ENCODE data around the gene CHD1. TPM values are rescaled to one million over a fixed set of nuclear protein-coding genes. Genes with fewer than 3 reads are reported as not detected.

CHD1 gene
- total RNA-seq, 1 donor from 2014 or later, result 24.6 TPM

- H3K27me3 Mint-ChIP-seq (ENCODE audit: low read depth), result no peaks in the 10 kb centered on the region
- H3K36me3 Mint-ChIP-seq (ENCODE audit: low read depth), result peaks cover 32% of the 10 kb centered on the region
- no peaks in the 10 kb centered on the region for H3K9me3 Mint-ChIP-seq (ENCODE audit: low read depth)
- H3K27ac Mint-ChIP-seq (ENCODE audit: unreplicated experiment), result no peak overlapping the region
- no peak for DNase-seq (ENCODE audit: low spot score)
- H3K4me3 Mint-ChIP-seq (ENCODE audit: unreplicated experiment), result no peak overlapping the region
- no peak for TF ChIP-seq CTCF (IDR thresholded peaks at IDR 0.05)
- H3K4me1 Mint-ChIP-seq (ENCODE audit: low read depth), result no peaks in the 10 kb centered on the region
Observed at GRCh38 chr5:98872674-98873073, 56.1 kb downstream of the CHD1 start.

- no peak overlapping the region for H3K27ac Mint-ChIP-seq (ENCODE audit: unreplicated experiment)
- H3K36me3 Mint-ChIP-seq (ENCODE audit: low read depth), result peaks cover 29% of the 10 kb centered on the region
- H3K4me3 Mint-ChIP-seq (ENCODE audit: unreplicated experiment), result no peak overlapping the region
- no peaks in the 10 kb centered on the region for H3K27me3 Mint-ChIP-seq (ENCODE audit: low read depth)
- TF ChIP-seq CTCF (IDR thresholded peaks at IDR 0.05), result no peak
- H3K9me3 Mint-ChIP-seq (ENCODE audit: low read depth), result no peaks in the 10 kb centered on the region
- DNase-seq (ENCODE audit: low spot score), result no peak
- no peaks in the 10 kb centered on the region for H3K4me1 Mint-ChIP-seq (ENCODE audit: low read depth)
Observed at GRCh38 chr5:98865690-98866089, 63.1 kb downstream of the CHD1 start.

- Mint-ChIP-seq H3K27ac (ENCODE audit: unreplicated experiment) (no peak overlapping the region), H3K9me3 (ENCODE audit: low read depth) (peaks cover 9% of the 10 kb centered on the region), H3K4me1 (ENCODE audit: low read depth) (peaks cover 10% of the 10 kb centered on the region), H3K4me3 (ENCODE audit: unreplicated experiment) (no peak overlapping the region), H3K36me3 (ENCODE audit: low read depth) (peaks cover 1% of the 10 kb centered on the region), H3K27me3 (ENCODE audit: low read depth) (no peaks in the 10 kb centered on the region)
- no peak for DNase-seq (ENCODE audit: low spot score)
- TF ChIP-seq CTCF (IDR thresholded peaks at IDR 0.05), result no peak
Observed at GRCh38 chr5:98847054-98847453, 81.8 kb downstream of the CHD1 start.

GRCh38 chr5:98846520-98846919, 82.3 kb downstream of the CHD1 start:
- Mint-ChIP-seq H3K36me3 (ENCODE audit: low read depth) (peaks cover 1% of the 10 kb centered on the region), H3K27ac (ENCODE audit: unreplicated experiment) (no peak overlapping the region), H3K4me1 (ENCODE audit: low read depth) (peaks cover 10% of the 10 kb centered on the region)

DNA sequence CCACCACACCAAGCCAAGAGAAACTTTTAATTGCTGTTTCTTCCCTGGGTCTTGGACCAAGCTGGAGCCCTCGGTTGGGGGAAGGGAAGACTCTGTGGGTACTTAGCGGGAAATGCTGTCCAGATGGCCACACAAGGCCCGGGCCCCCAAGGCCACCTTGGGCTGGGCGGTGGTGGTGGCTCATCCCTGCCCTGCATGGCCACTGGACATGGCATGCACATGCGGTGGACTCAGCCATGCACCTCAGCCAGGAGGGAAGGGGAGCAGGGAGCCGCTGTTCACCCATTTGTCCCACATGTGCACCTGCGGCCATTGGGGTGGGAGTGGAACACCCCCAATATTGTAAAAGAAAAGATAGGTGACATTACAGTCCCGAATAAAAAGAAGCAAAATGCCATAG, 82.9 kb downstream of the CHD1 start:
- H3K4me3 Mint-ChIP-seq (ENCODE audit: unreplicated experiment), result no peak overlapping the region
- H3K36me3 Mint-ChIP-seq (ENCODE audit: low read depth), result peaks cover under 1% of the 10 kb centered on the region
- no peak overlapping the region for H3K27ac Mint-ChIP-seq (ENCODE audit: unreplicated experiment)
- no peak for TF ChIP-seq CTCF (IDR thresholded peaks at IDR 0.05)
- peaks cover 9% of the 10 kb centered on the region for H3K9me3 Mint-ChIP-seq (ENCODE audit: low read depth)
- no peaks in the 10 kb centered on the region for H3K27me3 Mint-ChIP-seq (ENCODE audit: low read depth)
- peaks cover 10% of the 10 kb centered on the region for H3K4me1 Mint-ChIP-seq (ENCODE audit: low read depth)
- no peak for DNase-seq (ENCODE audit: low spot score)

More at GRCh38 chr5:98846520-98846919, 82.3 kb downstream of the CHD1 start:
- no peak overlapping the region for H3K4me3 Mint-ChIP-seq (ENCODE audit: unreplicated experiment)
- peaks cover 9% of the 10 kb centered on the region for H3K9me3 Mint-ChIP-seq (ENCODE audit: low read depth)
- no peak for DNase-seq (ENCODE audit: low spot score)
- no peaks in the 10 kb centered on the region for H3K27me3 Mint-ChIP-seq (ENCODE audit: low read depth)
- no peak for TF ChIP-seq CTCF (IDR thresholded peaks at IDR 0.05)
